GM10266 (cell line): Measurements from ENCODE around the gene SYNM.

Experiments
- DNase-seq: peaks from one replicate; pipeline ENCODE4 v3.0.0; 2012; ENCODE audit errors: extremely low spot score
- TF ChIP-seq, protein P1 (sequence below): IDR thresholded peaks from 2 replicates; pipeline ENCODE4 v1.5.1; 2012; ENCODE audit warnings: mild to moderate bottlenecking, low read depth; ENCODE audit not compliant: control insufficient read depth, insufficient read depth; ENCODE audit errors: missing control alignments

Gene SYNM

DNA sequence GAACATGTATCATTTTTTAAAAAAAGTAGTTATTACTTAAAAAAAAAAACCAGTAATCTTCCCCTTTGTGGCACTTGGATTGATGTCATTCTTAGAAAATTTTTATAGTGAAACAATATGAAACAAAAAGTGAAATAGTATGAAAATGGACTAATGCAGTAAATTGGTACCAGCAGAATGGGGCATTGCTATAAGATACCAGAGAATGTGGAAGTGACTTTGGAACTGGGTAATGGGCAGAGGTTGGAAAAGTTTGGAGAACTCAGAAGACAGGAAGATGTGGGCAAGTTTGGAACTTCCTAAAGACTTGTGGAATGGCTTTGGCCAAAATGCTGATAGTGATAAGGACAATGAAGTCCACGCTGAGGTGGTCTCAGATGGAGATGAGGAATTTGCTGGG is 77.9 kb downstream of the SYNM start:
- no peak for DNase-seq
- TF ChIP-seq, protein P1, sequence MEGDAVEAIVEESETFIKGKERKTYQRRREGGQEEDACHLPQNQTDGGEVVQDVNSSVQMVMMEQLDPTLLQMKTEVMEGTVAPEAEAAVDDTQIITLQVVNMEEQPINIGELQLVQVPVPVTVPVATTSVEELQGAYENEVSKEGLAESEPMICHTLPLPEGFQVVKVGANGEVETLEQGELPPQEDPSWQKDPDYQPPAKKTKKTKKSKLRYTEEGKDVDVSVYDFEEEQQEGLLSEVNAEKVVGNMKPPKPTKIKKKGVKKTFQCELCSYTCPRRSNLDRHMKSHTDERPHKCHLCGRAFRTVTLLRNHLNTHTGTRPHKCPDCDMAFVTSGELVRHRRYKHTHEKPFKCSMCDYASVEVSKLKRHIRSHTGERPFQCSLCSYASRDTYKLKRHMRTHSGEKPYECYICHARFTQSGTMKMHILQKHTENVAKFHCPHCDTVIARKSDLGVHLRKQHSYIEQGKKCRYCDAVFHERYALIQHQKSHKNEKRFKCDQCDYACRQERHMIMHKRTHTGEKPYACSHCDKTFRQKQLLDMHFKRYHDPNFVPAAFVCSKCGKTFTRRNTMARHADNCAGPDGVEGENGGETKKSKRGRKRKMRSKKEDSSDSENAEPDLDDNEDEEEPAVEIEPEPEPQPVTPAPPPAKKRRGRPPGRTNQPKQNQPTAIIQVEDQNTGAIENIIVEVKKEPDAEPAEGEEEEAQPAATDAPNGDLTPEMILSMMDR, result no peak
